HG03457 (cell line): ENCODE results near the gene CLEC16A.

ENCODE experiments used
- ATAC-seq: cut with Tn5 transposase; IDR thresholded peaks from one replicate; pipeline ENCODE4 v1.9.1; 2021; ENCODE audit warnings: moderate number of reproducible peaks; ENCODE audit not compliant: unreplicated experiment

CLEC16A gene

DNA sequence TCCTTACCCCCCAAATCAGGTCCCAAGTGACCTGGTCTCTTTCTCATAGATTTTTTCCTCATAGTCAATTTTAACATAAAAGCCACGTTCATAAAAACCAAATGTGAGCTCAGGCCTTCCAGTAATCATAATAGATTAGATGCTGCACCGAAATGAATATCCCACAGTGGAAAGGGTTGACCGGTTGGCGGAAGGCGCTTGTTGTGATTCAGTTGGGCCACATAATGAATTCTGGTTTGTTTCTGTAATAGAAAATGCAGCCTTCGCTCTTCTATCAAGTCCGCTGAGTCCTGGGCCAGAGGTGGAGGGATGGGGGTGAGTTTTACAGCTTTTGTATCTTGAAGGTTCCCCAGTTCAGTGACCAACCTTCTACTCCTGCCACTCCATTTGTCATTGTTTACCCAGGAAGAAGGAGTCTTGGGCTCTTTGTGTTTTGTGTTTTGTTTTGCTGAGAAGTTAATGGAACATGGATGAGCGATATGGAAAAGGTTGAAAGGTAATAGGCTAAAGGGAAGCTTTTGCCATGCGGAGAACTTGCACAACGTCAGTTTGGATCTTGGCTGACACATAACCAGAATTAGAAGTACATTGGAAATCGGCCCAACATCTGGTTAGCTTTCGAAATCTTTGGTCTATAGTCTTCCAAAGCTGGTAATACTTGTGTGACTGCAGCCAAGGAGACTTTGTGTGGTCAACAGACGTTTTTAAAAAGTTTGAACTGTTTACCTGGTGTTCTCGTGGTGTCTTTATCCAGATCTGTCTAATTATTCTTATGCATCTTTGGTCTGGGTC is 89.5 kb downstream of the CLEC16A start:
- no peak for ATAC-seq

DNA sequence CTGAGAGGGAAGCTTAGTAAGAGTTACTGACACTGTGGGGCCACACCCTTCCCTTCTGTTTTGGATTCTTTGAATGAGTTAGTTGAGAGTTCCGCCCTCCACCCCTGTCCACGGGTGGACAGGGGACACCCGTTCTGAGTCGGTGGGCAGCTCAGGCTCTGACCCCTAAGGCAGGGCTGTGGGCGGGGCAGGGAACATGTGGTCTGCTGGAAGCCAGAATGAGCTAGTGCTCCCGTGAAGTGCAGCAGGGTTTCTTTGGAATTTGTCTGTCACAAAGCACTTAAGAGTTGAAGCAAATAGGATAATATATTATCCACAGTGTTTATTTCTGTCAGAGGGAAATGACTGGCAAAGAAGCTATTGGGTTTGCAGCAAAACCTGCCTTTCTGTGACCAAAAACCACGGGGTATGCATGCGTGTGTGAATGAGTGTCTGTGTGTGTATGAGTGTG is 90.1 kb downstream of the CLEC16A start:
- ATAC-seq = no peak

DNA sequence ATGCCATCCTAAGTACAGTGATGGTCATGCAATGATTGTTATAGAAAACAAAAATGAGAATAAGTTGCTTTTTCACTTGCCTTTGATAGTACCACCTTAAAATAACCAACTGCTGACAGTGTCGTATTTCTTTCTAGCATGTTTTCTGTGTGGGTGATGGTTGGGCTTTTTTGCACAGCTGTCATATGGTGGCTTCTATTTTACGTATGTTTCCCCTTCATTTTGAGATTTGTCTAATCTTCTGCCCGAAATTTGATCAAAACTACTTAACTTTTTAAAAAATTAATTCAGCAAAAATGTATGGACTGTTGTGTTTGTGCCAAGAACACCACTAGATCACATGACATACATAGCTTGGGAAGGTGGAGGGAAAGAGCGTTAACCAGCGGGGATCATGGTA is 90.7 kb downstream of the CLEC16A start:
- ATAC-seq = no peak

DNA sequence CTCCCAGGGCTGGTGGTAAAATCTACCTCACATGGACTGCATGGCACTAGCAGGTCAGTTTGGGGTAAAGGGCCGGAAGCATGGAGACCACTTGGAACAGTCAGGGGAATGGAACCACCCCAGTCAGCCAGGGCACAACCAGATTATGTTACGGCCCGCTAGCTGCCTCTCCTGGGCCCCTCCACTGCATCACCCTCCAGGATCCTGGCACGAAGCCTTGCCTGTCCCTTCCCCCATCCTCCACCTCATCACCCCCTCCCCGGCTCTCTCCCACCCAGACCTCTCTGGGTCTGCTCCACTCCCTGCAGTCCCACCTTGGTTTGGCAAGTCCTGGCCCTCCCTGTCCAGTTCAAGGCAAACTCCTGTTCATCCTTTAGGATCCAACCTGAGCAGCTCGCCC is 91.7 kb downstream of the CLEC16A start:
- no peak for ATAC-seq

DNA sequence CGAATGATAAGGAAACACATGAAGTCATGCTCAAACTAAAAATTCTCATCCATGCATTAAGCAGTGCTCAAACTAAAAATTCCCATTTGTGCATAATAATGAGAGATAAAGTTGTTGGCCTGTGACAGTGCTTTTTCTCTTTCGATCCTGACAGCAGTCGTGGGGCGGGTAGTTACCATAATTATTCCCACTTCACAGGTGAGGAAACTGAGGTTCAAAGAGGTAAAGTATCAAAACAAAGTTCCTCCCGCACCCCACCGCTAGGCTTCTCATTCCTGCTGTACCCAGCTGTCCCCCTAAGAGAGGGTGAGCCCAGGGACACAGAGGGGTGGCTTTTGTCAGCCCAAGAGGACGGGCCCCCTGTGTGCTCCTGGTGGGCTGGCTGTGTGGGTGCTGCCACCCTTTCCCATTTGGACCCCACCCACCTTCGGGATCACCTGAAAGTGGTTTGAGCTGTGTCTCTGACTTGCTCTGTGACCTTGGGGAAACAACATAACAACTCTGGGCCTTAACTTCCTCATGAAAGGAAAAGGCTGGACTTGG is 92.6 kb downstream of the CLEC16A start:
- ATAC-seq = no peak

DNA sequence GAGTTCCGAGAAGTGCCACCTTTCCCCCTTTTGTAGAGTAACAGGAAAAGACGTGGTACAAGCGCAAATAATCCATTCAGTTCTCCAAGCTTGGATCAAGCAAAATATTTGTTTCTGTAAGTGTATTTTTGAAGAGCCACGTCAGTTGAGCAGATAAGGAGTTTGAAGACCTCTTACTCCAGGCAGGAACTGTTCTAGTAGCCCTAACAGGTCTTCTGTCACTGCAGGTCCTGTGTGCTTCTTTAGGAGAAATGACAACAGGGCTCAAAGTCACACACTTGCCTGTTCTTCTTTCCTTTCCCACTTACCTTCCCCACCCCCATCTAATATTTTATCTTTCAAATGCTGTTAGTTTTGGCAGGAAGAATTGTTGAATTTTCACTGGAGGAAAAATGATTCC is 93.9 kb downstream of the CLEC16A start:
- ATAC-seq = no peak

DNA sequence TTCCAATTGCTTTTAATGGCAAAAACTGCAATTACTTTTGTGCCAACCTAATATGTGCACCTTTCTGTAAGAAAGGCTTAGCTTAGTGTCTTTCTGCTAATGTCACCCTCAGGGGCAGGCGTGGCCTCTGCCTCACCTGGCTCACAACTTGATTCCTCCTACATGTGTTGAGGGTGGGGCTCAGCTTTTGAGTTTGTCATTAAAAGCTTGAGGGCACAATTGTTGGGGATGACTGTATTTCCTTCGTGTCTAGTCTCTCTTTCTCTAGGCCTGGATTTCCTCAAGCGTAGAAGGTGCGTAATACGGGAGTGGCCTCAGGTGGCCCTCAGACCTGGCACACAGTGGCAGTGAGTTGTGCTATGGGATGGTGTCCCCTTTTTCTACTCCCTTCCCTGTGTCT is 94.4 kb downstream of the CLEC16A start:
- ATAC-seq = no peak

DNA sequence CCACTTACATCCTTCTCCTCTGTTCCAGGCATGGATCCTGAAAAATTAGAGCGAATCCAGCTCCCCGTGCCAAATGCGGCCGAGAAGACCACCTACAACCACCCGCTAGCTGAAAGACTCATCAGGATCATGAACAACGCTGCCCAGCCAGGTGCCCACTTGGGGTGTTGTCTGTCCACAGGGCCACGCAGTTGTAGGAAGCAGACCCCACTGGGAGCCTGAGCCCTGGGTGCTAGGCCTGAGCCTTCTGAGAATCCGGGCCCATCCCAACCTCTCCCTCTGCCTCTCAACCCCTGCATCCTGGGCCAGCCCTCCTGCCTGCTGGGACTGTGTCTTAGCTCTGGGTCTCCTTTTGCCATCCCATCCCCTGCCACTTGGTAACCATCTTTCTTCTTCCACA is 95.4 kb downstream of the CLEC16A start:
- ATAC-seq = no peak

DNA sequence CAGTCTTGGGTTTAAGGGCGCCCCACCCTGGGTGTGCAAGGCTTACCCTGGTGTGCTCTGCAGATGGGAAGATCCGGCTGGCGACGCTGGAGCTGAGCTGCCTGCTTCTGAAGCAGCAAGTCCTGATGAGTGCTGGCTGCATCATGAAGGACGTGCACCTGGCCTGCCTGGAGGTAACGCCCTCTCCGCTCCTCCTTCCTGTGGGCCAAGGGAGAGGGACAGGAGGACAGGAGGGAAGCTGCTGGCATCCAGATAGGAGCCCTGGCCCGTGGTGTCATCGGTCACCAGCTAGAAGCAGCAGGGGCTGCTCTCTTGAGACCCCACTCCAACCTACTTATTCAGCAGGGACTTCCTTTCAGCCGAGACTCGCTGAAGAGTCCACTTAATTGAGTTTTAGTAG is 97.8 kb downstream of the CLEC16A start:
- no peak for ATAC-seq

DNA sequence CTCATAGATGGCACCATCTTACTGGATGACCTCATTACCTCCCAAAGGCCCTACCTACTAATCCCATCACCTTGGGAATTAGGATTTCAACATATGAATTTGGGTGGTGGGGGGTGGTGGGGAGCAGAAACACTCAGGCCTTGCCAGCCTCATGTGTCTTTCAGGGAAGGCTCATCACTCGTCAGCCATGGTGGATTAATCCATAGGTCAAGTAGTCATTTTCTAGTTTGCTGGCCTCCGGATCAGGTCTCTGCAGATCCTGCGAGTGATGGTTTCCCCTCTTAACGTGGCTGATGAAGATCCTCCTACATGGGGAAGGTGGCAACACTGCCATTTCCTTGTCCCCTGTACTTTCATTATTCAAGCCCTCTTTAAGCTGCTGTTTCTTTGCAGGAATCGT is 101.1 kb downstream of the CLEC16A start:
- no peak for ATAC-seq

DNA sequence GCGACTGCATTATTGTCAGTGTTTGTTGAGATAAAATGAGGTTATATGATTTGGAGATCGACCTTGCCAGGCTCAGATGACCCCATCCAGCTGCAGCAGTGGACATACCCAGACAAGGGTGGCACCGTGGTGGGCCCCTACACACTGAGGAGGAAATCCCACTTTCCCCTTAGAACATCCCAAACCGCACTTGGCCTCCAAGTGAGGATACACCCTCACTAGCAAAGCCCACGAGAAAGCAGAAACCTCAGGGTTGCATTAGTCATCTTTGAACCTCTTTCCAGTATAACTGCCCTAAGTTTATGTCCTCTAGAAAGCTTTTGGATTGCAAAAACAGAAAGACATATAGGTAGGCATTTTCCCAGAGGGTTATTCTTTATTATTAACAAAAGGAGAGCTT is 101.5 kb downstream of the CLEC16A start:
- no peak for ATAC-seq

DNA sequence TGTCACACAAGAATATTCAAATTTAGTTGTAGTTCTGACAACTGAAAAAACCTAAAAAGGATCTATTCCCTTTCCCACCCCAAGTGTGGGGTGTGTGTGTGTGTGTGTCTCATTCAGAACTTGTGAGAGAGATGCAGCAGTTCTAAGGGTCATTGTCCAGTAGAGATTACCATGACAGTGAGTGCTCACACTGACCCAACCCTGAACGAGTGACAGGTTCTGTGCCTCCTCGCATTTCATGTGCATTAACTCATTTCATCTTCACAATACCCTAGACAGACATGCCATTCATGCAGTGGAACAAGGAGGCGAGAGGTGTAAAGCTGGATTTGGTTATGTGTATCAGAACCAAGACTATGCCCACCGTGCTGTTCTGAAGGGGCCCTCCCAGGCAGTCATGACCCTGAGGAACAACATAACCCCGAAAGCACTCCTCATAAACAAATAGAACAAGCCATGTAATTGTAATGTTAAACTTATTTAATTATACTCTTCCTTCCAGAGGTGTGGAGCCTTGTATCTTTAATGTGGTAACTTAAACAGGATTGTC is 102.1 kb downstream of the CLEC16A start:
- no peak for ATAC-seq

DNA sequence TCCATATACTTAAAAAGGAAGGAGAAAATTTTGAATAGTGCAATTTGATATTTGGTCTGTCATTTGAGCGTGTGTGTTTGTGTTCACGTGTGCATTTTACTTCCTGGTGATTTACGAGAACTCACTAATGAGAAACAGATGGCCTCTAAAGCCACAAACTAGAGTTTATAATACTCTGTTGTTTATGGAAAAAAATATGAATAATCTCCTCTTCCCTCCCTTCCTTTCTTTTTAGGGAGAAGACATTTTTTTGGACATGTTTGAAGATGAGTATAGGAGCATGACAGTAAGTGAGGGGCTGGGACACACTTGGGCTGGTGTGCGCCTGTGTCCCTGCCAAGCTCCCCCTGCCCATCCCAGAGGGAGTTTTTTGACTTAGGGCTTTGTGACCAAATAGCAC is 102.7 kb downstream of the CLEC16A start:
- ATAC-seq = no peak

DNA sequence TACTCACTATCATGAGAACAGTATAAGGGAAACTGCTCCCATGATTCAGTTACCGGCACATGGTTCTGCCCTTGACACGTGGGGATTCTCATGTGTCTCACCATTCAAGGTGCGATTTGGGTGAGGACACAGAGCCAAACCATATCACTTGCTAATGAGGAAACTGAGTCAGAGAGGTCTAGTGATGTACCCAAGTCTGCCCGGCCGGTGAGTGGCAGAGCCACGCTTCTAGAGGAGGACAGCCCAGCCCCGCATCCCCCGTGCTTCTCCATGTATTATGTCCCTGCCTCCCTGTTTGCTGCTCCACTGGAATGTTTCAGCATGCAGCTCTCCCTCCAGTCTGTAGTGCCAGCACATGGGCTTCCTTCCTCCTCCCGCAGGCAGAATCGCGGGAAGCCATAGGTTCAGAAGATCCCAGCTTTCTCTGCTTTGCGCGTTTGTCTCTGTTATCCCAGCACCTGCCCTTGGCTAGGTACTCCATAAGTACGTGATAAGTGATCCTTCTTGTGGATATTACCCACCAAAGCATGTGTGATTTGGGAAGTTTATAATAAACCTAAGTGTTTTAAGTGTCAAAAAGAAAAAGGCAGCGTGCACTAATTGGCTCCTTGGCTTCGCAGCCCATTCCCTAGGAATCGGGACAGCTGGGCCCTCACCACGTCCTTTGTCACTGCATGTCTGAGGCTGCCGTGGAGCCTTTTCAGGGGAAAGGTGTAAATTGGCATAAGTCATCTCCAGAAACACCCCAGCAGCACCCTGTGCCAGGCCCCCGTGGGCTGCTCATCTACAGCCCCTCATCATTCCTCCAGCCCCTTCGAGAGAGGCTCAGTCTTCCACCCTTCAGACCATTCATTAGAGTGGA is 103.8 kb downstream of the CLEC16A start:
- ATAC-seq = no peak

DNA sequence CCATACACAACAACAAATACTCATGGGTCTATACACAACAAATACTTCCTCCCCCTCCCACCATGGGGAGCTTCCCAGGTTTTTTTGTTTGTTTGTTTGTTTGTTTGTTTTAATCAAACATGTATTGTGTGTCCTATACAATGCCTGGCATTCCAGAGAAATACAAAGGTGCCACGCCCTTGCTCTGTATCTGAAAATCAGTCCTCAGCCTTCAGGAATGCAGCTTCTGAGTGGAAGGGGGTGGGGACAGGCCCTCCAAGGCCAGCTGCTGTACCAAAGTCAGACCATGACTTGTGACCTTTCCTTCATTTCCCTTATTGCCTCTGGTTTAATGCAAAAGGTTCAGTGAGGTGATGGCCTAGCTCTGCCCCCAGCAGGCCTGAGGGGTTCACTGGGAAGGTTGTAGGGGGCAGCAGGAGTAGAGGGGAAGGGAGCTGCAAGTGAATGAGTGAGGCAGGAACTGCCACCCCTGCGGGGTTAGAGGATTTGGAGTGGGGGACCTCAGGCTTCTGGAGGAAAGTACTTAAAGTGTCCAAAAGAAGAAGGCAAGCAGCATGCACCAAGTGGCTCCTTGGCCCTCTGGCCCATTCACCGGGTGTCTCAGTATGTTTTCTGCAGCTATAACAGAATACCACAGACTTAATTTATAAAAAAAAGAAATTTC is 105.2 kb downstream of the CLEC16A start:
- ATAC-seq = no peak

DNA sequence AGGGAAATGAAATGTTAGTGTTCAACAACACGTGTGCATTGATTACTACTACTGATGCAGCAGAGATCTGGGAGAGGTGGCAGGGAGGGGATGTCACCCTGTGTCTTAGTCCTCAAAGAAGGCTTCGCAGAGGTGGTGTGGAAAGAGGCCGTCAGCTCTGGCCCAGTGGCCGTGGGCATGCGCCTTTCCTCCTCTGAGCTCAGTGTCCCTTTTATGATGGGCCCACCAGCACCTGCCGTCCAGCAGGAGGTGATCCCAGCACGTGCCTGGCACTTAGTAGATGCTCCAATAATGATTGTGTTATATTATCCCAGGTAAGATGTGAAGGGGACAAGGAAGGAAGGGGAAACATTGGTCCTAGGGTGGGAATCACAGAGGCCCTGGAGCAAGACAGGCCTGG is 106.2 kb downstream of the CLEC16A start:
- no peak for ATAC-seq

DNA sequence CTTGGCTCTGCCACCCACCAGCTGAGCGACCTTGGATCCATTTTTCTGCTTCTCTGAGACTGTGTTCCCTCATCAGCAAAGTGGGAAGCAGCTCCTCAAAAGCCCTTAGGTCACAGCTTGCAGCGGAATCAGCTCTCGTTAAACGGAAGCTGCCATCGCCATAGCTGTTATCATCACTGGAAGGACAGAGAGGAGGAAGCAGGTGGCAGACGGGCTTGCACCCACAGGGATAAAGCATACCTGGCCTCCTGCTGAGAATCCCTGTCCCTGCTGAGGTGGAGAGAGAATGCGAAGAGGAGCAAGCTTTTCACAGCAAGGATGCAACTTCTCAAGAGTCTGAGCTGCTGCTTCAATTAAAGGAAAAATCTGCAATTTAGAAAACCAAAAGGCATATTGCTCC is 106.6 kb downstream of the CLEC16A start:
- no peak for ATAC-seq

DNA sequence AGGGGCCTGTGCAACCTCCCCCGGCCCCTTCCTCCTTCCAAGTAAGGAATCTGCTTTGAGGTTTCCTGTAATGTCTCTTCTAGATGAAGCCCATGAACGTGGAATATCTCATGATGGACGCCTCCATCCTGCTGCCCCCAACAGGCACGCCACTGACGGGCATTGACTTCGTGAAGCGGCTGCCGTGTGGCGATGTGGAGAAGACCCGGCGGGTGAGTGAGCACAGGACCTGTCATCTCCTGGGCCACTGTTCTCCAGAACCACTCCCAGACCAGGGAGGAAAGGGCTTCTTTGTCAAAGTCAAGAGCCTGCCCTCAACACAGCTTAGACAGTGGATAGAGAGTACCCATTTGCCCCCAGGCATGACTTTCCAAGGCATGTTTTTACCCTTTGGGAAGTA is 107.1 kb downstream of the CLEC16A start:
- ATAC-seq = no peak

DNA sequence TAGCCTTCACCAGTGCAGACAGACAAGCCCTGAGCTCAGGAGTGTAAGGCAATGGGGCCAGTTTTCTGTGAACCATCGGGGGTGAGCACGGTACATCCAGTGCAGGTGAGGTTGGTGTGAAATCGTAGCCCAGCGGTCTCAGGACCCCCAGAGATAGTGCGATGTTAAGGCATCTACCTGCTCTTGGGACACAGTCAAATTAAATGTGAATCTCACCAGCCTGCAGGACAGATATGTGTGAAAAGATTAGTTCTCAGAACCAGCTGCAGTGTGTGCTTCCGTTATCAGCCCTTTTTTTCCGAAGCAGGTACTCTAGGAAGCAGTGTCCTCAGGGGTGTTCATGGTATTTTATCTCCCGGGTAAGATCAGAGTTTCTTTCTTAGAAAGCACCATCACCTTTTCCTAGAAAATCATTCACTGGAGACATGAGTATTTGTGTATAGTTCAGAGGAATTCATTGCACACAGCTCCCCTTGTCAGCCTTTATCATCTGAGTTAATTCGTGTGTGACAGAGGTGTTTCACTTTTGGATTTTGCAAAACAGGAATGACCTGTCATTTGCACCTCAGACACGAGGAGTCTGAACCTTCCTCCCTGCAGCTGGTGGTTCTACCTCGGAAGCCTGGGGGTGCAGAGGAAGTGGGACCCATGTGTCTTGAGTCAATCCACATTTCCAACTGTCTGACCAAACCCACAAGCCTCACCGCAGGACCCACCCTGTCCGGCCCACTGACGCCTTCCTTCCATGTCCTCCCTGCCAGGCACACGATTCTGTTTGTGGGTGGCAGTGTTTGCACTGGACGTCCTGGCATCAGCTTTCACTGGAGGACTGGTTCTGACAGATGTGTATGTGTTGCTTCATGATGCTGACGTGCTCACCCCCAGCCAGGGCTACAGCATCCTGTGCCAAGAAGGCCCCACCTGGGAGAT is 107.8 kb downstream of the CLEC16A start:
- ATAC-seq = peak; percentile 65

DNA sequence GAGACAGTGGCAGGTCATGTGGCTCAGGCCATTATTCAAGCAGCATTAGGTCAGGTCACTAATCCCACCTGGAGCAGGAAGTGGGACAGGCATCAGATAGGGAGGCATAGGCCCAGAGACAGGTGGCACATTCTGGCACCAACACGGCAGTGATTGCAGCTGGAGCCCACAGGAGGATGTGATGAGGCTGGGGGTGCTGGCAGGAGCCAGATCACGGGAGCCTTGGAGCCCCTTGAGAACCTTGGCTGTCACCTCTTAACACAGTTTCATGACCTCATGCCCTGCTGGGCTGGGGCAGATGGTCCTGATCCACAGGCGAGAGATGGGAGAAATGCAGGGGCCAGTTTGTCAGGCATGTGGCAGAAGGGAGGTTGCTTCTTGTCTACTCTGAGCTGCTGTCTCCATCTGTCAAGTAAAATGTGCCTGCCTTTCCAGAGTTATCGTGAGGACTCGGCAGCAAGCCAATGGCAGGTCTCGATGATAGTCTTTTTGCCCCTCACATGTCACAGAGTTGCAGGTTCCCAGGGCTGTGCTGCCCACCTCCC is 109.6 kb downstream of the CLEC16A start:
- ATAC-seq = no peak
